NCI-H2081 treated with DMSO at 0.1 percent for 48 hours (cell line): ENCODE data around the gene FAM89B.

Source experiments
- DNase-seq: peaks from one replicate; lab custom pipeline; 2025; lab: John Stamatoyannopoulos, UW

Gene FAM89B

DNA sequence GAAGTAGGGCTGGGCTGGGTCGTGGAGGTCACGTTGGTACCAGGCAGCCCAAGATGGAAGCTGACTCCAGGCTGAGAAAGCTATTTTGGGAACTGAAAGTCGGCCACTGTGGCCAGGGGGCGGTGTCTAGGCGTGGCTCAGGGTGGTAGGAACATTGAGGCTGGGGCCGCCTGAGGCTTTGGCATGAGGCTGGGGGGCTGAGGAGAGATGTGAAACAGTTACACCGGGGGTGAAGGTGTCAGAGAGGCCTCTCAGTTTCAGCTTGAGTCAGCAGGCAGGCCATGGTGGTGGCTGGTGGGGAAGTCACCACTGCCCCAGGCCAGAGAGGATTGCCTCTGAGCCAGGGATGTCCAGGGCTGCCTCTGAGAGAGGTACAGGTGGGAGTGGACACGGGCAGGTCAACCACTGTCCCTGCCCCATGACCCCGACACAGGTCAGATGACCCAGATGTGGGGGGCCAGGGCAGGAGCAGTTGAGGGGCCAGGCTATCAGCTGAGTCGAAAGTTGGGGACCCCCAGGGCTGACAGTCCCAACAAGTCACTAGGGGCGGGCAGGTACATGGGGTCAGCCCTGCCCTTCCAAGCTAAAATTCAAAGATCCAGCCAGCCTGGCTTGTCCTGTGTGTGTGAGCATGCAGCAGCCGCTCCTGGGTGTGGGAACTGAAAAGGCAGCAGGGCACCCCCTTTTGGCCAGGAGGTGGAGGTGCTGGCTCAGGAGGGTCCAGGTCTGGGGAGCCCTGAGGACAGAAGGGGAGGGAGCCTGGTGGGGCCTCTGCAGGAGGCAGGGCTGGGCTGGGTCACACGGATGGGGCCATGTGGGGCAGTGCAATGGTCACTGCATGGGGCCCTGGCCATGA is 16.1 kb downstream of the FAM89B start:
- no peak for DNase-seq

- no peak for DNase-seq
Measured at GRCh38 chr11:65589444-65590239, 17.3 kb downstream of the FAM89B start.

DNA sequence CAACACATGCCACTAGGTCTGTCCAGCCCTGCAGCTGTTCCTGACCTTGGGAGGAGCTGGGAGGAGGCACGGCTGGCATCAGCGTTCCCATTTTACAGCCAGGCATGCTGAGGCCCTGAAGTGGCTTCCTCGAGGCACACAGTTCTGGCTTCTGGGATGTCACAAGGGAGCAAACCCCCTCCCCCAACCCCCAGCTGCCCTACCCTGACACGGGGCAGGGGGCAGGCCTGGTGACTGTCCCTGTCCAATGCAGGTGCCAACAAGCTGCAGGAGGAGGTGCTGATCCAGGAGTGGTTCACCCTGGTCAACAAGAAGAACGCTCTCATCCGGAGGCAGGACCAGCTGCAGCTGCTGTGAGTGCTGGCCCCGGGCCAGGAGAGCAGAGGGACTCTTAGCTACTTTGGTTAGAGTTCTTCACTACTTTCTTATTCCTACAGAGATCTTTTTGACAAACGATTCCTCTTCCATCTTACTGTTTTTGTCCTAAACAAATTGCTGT is 18.0 kb downstream of the FAM89B start:
- DNase-seq, result no peak

DNA sequence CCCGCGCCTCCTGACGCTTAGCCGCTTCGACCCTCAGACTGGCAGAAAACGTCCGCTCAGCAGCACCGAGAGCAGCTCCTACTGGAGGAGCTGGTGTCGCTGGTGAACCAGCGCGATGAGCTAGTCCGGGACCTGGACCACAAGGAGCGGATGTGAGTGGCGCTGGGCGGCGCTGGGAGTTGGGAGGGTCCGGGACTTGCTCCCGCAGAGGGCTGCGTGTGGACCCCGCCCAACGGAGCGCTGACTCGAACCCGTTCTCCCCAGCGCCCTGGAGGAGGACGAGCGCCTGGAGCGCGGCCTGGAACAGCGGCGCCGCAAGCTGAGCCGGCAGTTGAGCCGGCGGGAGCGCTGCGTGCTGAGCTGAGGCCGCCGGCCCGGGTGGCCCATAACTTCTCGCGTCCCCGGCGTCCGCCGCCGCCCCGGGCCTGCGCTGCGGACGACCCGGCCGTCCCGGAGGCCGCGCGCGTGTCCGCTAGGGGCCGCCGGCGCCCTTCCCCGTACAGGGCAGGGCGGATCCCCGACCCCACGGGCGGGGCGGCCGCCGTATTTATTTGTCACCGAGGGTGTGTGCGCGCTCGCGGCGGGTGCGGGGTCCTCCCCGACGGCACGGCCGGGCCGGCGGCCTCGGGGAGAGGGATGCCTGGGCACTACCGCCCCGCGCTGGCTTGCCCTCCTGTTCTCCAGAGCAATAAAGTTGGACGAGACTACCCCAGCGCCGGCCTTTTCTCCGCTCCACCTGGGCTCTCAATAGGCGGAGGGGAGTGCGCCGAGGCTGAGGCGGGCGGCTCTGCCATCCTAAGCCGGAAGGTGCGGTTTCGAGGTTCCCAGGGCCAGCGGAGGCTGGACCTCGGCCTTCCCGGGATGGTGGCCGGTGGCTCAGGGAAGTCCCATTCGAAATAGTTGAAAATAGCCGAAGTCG is 19.9 kb downstream of the FAM89B start:
- no peak for DNase-seq

- no peak for DNase-seq
Measured at GRCh38 chr11:65592858-65593517, 20.6 kb downstream of the FAM89B start.

GRCh38 chr11:65593518-65594414 is 21.4 kb downstream of the FAM89B start:
- DNase-seq, result no peak

DNA sequence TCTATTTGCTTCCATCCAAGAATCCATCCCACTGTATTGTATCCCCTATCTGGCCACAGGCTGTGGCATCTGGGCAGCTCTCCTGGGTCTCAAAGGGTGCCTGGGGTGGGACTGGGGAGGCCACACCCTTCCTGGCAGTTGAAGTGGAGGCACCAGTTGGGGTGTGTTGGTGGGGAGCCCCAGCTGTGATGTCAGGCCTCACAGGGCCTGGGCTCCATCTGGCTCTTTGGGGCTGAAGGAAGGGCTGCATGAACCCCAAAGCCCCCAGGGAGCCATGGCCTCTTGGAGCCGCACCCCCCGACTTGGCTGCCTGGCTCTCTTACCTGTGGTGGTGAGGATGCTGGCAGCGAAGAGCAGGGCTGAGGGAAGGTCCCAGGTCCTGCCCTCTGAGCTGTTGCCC is 22.8 kb downstream of the FAM89B start:
- DNase-seq, result no peak

DNA sequence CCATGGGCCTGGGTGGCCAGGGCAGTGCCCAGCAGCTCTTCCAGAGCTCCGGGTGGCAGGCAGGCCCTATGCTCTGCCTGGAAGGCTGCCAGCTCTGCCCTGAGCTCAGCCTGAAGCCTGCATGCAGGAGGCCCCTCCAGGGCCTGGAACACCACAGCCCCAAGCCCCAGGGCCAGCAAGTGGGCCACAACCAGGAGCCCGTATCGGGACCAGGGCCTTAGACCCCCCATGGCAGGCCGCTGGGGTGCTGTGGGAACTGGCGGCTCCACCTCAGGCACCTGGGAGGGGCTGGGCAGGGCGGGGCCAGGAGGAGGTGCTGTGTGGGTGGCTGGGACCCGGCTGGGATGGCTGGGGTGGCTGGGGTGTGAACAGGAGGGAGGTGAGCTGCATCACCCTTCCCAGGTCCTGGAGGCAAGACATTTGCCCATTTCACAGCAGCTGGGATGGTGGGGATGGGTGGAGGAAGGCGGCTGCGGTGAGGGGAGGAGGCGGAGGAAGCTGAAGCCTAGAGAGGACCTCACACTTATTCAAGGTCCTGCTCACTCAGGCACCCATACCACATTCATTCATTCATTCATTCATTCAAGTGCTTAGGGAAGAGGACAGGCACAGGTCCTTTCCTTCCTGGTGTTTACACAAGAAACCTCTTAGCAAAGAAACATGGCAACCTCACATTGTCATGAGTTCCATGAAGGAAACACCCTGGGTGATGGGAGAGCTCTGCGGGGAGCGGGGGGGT is 23.4 kb downstream of the FAM89B start, which contains the start of gene KCNK7:
KCNK7 (minus strand) TSS at position 258 of the 739 bp plus-strand sequence; CDS start at position 230, 28 bp downstream.
- no peak for DNase-seq

DNA sequence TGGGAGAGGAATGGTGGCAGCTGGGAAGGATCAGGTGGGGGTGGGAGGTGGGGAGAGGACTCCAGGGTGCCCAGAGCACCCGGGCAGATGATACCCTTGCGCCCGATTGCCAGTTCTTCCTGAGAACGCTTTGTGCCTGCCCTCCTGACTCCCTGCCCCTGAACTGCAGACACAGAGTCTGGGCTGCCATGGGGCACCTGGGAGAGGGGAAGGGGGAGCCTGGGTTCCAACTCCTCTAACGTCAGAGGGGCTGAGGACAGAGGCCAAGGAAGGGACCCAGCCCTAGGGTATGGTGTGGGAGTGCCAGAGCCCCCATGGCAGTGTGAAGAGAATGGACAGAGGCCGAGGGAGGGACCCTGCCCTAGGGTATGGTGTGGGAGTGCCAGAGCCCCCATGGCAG is 24.2 kb downstream of the FAM89B start:
- DNase-seq, result no peak

GRCh38 chr11:65598258-65598699 is 25.9 kb downstream of the FAM89B start:
- DNase-seq, result no peak

GRCh38 chr11:65599216-65599954 is 27.0 kb downstream of the FAM89B start:
- no peak for DNase-seq

- DNase-seq, result no peak
Measured at GRCh38 chr11:65599955-65600246, 27.6 kb downstream of the FAM89B start.

DNA sequence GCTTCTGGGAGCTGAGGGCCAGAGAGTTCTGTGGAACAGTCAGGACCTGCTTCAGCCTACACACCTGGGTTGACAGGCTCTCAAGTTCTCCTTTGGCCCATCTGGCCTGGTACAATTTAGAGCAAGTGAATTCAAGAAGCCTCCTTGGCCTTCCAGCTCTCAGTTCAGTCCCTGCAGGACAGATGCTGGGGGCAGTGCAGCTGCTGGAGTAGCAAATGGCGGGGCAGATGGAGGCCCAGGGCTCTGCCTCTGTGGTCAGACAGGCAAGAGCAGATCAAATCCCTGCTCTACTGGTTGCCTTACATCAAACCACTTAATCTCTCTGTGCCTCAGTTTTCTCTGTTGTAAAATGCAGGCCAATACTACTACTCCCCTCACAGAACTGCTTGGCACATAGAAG is 31.9 kb downstream of the FAM89B start:
- no peak for DNase-seq

GRCh38 chr11:65606876-65607613 is 34.7 kb downstream of the FAM89B start:
- no peak for DNase-seq

DNA sequence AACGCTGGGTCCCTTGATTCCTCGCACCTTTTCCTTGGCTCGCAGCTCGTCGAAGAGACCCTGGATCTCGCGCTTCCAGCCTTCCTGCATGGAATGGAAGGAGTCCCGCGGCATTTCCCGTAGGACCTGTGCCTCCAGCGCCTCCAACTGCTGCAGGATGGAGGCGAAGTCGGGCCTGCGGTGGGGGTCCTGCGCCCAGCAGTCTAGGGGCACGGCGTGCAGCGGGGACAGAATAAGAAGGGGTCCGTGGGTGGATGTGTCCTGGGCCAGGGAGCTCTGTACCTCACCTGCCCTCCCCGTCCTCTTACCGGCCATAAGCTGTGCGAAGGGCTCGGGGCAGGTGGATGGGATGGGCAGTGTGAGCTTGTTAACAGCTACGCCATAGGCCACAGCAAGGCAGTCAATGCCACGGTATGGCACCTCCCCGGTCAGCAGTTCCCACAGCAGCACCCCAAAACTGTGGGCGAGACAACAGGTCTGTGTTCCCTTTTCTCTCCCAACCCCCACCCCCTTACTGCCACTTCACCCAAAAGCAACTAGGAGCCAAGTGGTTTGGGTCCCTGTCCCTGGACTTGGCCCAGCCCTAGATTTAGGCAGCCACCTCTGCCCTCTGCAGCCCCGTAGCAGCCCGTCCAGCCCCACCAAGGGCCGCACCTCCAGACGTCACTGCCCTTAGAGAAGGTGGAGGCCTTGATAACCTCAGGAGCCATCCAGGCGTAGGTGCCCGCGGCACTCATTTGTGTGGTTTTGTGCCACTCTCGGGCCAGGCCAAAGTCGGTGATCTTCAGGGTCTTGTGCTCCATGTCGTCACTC is 35.5 kb downstream of the FAM89B start:
- no peak for DNase-seq

DNA sequence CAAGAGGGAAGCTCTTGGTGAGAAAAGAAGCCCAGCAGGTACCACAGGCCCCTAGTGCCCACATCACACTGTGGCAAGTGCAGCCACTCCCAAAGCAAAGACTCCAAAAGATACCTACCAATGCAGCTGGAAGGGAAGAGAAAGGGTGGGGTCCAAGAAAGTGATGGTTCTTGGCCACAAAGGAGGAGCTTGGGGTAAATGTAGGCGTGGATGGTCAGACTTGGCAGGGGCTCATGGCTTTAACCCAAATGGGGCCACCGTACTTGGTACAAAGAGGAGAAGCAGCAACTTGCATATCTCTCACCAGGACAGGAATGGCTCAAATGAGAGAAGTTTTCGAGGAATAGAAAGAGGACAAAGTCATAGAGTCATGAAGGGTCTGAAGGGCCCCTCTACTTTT is 36.9 kb downstream of the FAM89B start:
- no peak for DNase-seq

- no peak for DNase-seq
Measured at GRCh38 chr11:65609665-65610064, 37.3 kb downstream of the FAM89B start.
